ENCODE measurements around the gene LARP6. TPM values are rescaled to one million over a fixed set of nuclear protein-coding genes. Genes with fewer than 3 reads are reported as not detected.
"Not testable (repeated sequence)": the region's sequence is repeated elsewhere in the genome, so short reads cannot be mapped to it uniquely, and the experiment has no call there.

LARP6 gene
- total RNA-seq, 1 donor from 2014 or later = 20.5 TPM

DNA sequence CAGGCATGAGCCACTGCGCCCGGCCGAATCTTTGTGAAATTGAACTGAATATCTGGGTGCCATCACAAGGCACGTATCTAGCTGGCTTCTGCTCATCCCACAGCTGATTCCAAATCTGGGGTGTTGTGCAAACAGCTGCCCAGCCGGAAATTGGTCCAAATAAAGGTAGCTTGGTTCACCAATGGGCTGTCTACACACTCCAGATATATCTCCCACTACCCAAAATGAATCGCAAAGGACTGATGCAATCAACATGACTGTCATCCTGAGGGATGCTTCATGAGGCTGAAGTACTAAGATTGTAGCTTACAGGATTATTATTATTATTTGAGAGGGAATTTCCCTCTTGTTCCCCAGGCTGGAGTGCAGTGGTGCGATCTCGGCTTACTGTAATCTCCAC is 28.1 kb downstream of the LARP6 start:
- Mint-ChIP-seq H3K9me3 (no peaks in the 10 kb centered on the region), H3K27ac (ENCODE audit: unreplicated experiment) (no peak overlapping the region), H3K27me3 (ENCODE audit: low read depth) (no peaks in the 10 kb centered on the region), H3K4me1 (peaks cover 4% of the 10 kb centered on the region), H3K4me3 (no peak overlapping the region), H3K36me3 (ENCODE audit: low read depth) (no peaks in the 10 kb centered on the region)
- TF ChIP-seq CTCF (conservative IDR thresholded peaks at IDR 0.05) = no peak
- DNase-seq (ENCODE audit: low read depth, low spot score) = no peak

DNA sequence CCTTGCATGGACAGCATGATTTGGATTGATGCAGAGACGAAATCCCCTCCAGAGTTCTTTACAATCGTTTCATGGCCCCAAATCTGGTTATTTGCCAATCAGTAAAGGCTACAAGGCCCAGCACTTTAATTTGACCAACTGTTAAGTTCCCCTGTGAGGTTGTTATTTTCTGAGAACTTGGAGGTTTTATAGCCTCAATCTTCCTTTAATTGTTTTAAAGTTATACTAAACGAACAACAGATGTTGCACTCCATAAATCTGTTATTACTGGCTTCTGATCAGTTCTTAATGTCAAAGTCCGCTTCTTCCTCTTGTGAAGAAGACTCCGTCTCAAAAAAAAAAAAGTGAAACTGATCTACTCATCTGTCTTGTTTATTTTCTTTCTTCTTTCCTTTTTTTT is 30.8 kb downstream of the LARP6 start:
- no peak for TF ChIP-seq CTCF (conservative IDR thresholded peaks at IDR 0.05)
- no peaks in the 10 kb centered on the region for H3K36me3 Mint-ChIP-seq (ENCODE audit: low read depth)
- H3K4me1 Mint-ChIP-seq = peaks cover 4% of the 10 kb centered on the region
- H3K4me3 Mint-ChIP-seq = no peak overlapping the region
- no peak overlapping the region for H3K27ac Mint-ChIP-seq (ENCODE audit: unreplicated experiment)
- H3K9me3 Mint-ChIP-seq = peaks cover 4% of the 10 kb centered on the region
- no peak for DNase-seq (ENCODE audit: low read depth, low spot score)
- H3K27me3 Mint-ChIP-seq (ENCODE audit: low read depth) = no peaks in the 10 kb centered on the region

DNA sequence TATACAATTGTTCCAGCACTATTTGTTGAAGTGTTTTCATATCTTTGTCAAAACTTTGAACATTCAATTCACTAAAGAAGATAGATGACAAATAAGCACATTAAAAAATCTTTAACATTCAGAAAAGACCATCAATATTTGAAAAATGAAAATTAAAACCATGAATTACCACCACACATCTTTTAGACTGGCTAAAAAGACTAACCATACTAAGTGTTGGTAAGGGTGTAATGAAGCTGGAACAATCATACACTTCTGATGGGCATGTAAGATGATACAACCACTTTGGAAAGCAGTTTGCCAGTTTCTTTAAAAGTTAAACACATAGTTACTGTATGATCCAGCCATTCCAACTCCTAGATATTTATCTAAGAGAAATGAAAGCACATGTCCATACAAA is 33.7 kb downstream of the LARP6 start:
- no peak for DNase-seq (ENCODE audit: low read depth, low spot score)
- peaks cover 4% of the 10 kb centered on the region for H3K9me3 Mint-ChIP-seq
- no peaks in the 10 kb centered on the region for H3K27me3 Mint-ChIP-seq (ENCODE audit: low read depth)
- TF ChIP-seq CTCF (conservative IDR thresholded peaks at IDR 0.05) = no peak
- H3K36me3 Mint-ChIP-seq (ENCODE audit: low read depth) = no peaks in the 10 kb centered on the region
- H3K4me3 Mint-ChIP-seq = no peak overlapping the region
- no peak overlapping the region for H3K27ac Mint-ChIP-seq (ENCODE audit: unreplicated experiment)
- peaks cover 3% of the 10 kb centered on the region for H3K4me1 Mint-ChIP-seq

- TF ChIP-seq CTCF (conservative IDR thresholded peaks at IDR 0.05) = no peak
- H3K27me3 Mint-ChIP-seq (ENCODE audit: low read depth) = no peaks in the 10 kb centered on the region
- H3K4me3 Mint-ChIP-seq = no peak overlapping the region
- no peaks in the 10 kb centered on the region for H3K4me1 Mint-ChIP-seq
- no peaks in the 10 kb centered on the region for H3K36me3 Mint-ChIP-seq (ENCODE audit: low read depth)
- DNase-seq (ENCODE audit: low read depth, low spot score) = no peak
- H3K27ac Mint-ChIP-seq (ENCODE audit: unreplicated experiment) = no peak overlapping the region
- H3K9me3 Mint-ChIP-seq = peaks cover 4% of the 10 kb centered on the region
These were observed 35.4 kb downstream of the LARP6 start for GRCh38 chr15:70818580-70818979.

DNA sequence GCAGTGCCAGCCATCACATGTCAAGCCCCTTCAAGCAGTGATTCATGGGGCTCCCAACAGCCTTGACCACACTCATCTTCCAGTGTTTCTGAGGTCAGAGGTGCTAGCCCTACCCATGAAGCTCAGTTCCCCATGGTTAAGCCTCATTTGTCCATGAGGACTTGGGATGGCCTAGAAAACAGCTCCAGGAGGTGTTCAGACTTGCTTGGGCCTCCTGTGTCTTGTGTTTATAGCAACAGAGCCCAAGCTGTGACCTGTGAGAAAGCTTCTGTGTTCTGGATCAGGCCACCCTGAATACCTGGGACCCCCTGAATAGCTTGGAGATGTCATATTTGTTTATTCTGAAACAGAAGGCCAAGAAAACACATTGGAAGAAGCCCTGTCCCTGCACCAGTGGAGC is 36.7 kb downstream of the LARP6 start:
- no peaks in the 10 kb centered on the region for H3K27me3 Mint-ChIP-seq (ENCODE audit: low read depth)
- DNase-seq (ENCODE audit: low read depth, low spot score) = no peak
- no peaks in the 10 kb centered on the region for H3K36me3 Mint-ChIP-seq (ENCODE audit: low read depth)
- H3K9me3 Mint-ChIP-seq = peaks cover 4% of the 10 kb centered on the region
- H3K4me1 Mint-ChIP-seq = peaks cover under 1% of the 10 kb centered on the region
- H3K4me3 Mint-ChIP-seq = no peak overlapping the region
- H3K27ac Mint-ChIP-seq (ENCODE audit: unreplicated experiment) = no peak overlapping the region
- no peak for TF ChIP-seq CTCF (conservative IDR thresholded peaks at IDR 0.05)

- Mint-ChIP-seq H3K27me3 (ENCODE audit: low read depth) (no peaks in the 10 kb centered on the region), H3K9me3 (peaks cover 4% of the 10 kb centered on the region), H3K4me1 (peaks cover 6% of the 10 kb centered on the region), H3K27ac (ENCODE audit: unreplicated experiment) (no peak overlapping the region), H3K4me3 (no peak overlapping the region), H3K36me3 (ENCODE audit: low read depth) (no peaks in the 10 kb centered on the region)
- DNase-seq (ENCODE audit: low read depth, low spot score) = no peak
- TF ChIP-seq CTCF (conservative IDR thresholded peaks at IDR 0.05) = no peak
These were observed 38.4 kb downstream of the LARP6 start for GRCh38 chr15:70815604-70816003.

DNA sequence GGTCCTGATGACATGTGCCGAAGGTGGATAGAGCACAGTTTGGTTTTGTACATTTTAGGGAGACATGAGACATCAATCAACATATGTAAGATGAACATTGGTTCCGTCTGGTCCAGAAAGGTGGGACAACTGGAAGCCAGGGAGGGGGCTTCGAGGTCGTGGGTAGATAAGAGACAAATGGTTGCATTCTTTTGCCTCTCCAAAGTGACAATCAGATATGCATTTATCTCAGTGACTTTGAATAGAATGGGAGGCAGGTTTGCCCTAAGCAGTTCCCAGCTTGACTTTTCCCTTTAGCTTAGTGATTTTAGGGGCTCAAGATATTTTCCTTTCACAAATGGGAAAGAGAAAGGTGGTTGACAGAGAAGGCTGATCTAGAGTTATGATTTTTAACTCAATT is 38.9 kb downstream of the LARP6 start:
- H3K27me3 Mint-ChIP-seq (ENCODE audit: low read depth); H3K27ac Mint-ChIP-seq (ENCODE audit: unreplicated experiment): not testable (repeated sequence)

More for the DNA sequence above, 38.9 kb downstream of the LARP6 start:
- not testable (repeated sequence) for H3K4me1 Mint-ChIP-seq; DNase-seq (ENCODE audit: low read depth, low spot score); H3K9me3 Mint-ChIP-seq; H3K36me3 Mint-ChIP-seq (ENCODE audit: low read depth); H3K4me3 Mint-ChIP-seq
